RWPE1 (cell line): ENCODE data around the gene BRPF1.
A peak's percentile ranks its signal among the peaks of the same experiment; 100 is the strongest.
"Not testable (repeated sequence)": the region's sequence is repeated elsewhere in the genome, so short reads cannot be mapped to it uniquely, and the experiment has no call there.

Experiments used
- CTCF ChIA-PET: fragments of 350-600 bp; sonication (Branson Sonifier 250); formaldehyde crosslinking; extraction: SDS; loops from one replicate; lab custom pipeline; 2021; lab: Yijun Ruan, JAX
- POLR2A ChIA-PET: fragments of 400-600 bp; formaldehyde crosslinking; extraction: SDS; loops from one replicate; lab custom pipeline; 2020; ENCODE audit warnings: antibody characterized with exemption; ENCODE audit not compliant: low non-redundant PET; lab: Yijun Ruan, JAX
- DNase-seq: peaks from one replicate; pipeline ENCODE4 v3.0.0; 2012; ENCODE audit warnings: low spot score
- H3K27ac ChIP-seq: fragments of 450-650 bp; 2 replicates; pipeline ENCODE4 v1.5.1; 2017
- TF ChIP-seq, protein P1 (sequence below): fragments of 450-650 bp; conservative IDR thresholded peaks from 2 replicates; pipeline ENCODE4 v1.5.1; 2017; ENCODE audit warnings: low read depth, mild to moderate bottlenecking

BRPF1 gene

GRCh38 chr3:9769012-9769411 is 37.5 kb downstream of the BRPF1 start:
- no peak for DNase-seq
- H3K27ac ChIP-seq, result peak overlapping the region; percentile 82
- ChIA-PET CTCF (interaction anchor here (1.3 kb wide), 1 partner anchor 54 kb away, joined by 3 read pairs; no protein-coding TSS in a partner anchor), POLR2A (no interaction called here)
- TF ChIP-seq, protein P1, sequence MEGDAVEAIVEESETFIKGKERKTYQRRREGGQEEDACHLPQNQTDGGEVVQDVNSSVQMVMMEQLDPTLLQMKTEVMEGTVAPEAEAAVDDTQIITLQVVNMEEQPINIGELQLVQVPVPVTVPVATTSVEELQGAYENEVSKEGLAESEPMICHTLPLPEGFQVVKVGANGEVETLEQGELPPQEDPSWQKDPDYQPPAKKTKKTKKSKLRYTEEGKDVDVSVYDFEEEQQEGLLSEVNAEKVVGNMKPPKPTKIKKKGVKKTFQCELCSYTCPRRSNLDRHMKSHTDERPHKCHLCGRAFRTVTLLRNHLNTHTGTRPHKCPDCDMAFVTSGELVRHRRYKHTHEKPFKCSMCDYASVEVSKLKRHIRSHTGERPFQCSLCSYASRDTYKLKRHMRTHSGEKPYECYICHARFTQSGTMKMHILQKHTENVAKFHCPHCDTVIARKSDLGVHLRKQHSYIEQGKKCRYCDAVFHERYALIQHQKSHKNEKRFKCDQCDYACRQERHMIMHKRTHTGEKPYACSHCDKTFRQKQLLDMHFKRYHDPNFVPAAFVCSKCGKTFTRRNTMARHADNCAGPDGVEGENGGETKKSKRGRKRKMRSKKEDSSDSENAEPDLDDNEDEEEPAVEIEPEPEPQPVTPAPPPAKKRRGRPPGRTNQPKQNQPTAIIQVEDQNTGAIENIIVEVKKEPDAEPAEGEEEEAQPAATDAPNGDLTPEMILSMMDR, result no peak

- peak; percentile 61 for DNase-seq
- ChIA-PET CTCF (interaction anchor here (0.6 to 1.3 kb wide), 2 partner anchors 54 to 561 kb away, joined by 3 to 4 read pairs; no protein-coding TSS in a partner anchor), POLR2A (interaction anchor here (0.9 kb wide), 1 partner anchor 8 kb away, joined by 3 read pairs; no protein-coding TSS in a partner anchor)
- TF ChIP-seq, protein P1, result no peak
- H3K27ac ChIP-seq, result peak within 1 kb of the TSS; percentile 82
These were observed 38.1 kb downstream of the BRPF1 start, which contains the start of gene CAMK1 for GRCh38 chr3:9769426-9770275. Gene CAMK1 (minus strand): TSS chr3:9769947. CDS start chr3:9767749, 2,198 bp downstream.

DNA sequence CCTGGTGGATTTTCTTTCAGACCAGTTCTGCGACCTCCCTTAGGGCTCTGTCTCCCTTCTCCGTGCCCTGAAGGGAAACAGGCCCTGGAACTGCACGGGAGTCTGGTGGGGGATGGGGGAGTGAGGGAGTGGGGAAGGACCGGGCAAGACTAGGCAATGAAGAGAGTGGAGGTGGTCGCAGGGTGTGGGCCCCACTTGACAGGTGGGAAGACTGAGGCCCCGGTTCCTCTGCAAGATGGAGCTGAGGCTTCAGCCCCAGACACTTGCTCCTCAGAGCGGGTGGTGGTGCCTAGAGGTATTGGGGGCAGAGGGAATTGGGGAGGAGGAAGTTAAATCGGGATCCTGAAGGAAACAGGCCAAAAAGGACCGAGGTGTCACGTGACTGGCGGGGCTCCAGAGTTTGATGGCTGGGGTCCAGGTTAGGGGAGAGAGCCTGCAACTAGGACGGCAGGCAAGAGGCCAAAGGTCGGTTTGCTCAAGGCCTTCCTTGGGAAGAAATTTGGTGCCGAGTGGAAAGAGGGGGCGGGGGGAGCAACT is 38.8 kb downstream of the BRPF1 start:
- ChIA-PET POLR2A (interaction anchor here (0.9 kb wide), 1 partner anchor 8 kb away, joined by 3 read pairs; no protein-coding TSS in a partner anchor), CTCF (no interaction called here)
- peak overlapping the region; percentile 82 for H3K27ac ChIP-seq
- DNase-seq, result no peak
- TF ChIP-seq, protein P1, result no peak

- H3K27ac ChIP-seq, result peak overlapping the region; percentile 82
- DNase-seq, CTCF ChIA-PET, POLR2A ChIA-PET: not testable (repeated sequence)
These were observed 39.5 kb downstream of the BRPF1 start for GRCh38 chr3:9771007-9771406.

DNA sequence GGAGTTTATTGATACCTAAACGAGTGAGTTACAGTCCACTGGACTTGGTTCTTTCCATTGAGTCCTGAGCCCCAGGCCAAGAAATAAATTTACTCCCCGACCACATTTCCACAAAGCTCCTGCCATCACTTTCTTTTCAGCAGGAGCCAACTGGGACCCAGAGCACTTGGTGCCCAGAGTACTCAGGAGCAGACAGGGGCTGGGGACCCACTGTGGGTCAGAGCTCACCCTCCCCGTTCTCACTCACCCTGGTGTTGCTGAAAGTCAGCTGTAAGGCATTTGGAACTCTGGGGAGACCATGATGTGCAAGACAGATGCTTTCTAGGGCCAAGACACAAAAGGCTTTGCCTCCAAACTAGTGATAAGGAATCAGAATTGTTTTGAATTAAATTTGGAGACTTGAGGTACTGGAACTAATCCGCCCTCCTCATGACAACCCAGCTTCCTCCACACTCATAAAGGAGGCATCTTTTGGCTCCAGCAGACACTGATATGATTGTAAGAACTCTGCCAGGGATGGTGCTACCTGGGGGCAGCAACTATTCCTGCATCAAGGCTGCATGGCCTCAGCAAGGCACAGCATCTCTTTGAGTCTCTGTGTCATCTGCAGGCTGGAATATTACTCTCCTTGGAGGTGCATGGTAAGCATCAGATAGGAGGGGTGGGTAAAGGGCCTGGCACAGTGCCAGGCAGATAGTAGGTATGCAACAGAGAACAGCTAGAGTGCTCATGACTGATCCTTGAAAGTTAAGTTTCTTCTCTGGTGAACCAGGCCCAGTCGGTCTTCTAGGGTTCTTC is 45.6 kb downstream of the BRPF1 start:
- CTCF ChIA-PET, result no interaction called here
- POLR2A ChIA-PET, result interaction anchor here (1.0 kb wide), 1 partner anchor 7 kb away, joined by 3 read pairs; the partner anchor contains the start of gene CAMK1
- DNase-seq, result no peak
- H3K27ac ChIP-seq, result no peak overlapping the region
- TF ChIP-seq, protein P1, result no peak

DNA sequence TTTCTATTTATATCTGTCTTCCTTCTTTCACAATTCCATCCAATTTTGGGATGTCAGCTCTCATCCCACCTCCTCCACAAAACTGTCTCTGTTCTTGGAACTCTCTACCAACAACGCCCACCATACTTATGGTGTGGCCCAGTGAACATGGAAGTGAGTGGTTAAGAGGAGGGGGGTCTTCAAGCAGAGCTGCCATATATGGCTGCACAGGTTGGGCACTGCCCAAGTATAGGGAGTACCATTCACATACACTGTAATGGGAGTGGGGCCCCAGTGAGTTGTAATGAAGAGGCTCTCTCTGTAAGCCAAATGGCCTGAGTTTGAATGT is 46.1 kb downstream of the BRPF1 start:
- CTCF ChIA-PET, result no interaction called here
- POLR2A ChIA-PET, result interaction anchor here (1.0 kb wide), 1 partner anchor 8 kb away, joined by 3 read pairs; the partner anchor contains the start of gene CAMK1
- TF ChIP-seq, protein P1, result no peak
- DNase-seq, result no peak
- no peak overlapping the region for H3K27ac ChIP-seq
